Activated naive CD8-positive, alpha-beta T cell treated with anti-CD3 and anti-CD28 coated beads for 36 hours (primary cell): ENCODE results near the gene ANKH. TPM values are rescaled to one million over a fixed set of nuclear protein-coding genes. Genes with fewer than 3 reads are reported as not detected.
A peak's percentile ranks its signal among the peaks of the same experiment; 100 is the strongest.

ENCODE experiments used
- DNase-seq: peaks from one replicate; pipeline ENCODE4 v3.0.0; 2021
- H3K27ac Mint-ChIP-seq: one replicate; pipeline ENCODE4 v1.8.0; 2022; ENCODE audit warnings: mild to moderate bottlenecking, moderate library complexity, mixed read lengths
- H3K27me3 Mint-ChIP-seq: one replicate; pipeline ENCODE4 v1.8.0; 2022; ENCODE audit warnings: mild to moderate bottlenecking, mixed read lengths
- H3K36me3 Mint-ChIP-seq: one replicate; pipeline ENCODE4 v1.8.0; 2021; ENCODE audit warnings: mild to moderate bottlenecking, mixed read lengths
- H3K4me1 Mint-ChIP-seq: one replicate; pipeline ENCODE4 v1.8.0; 2021; ENCODE audit warnings: mixed read lengths
- H3K4me3 Mint-ChIP-seq: one replicate; pipeline ENCODE4 v1.8.0; 2022; ENCODE audit warnings: mild to moderate bottlenecking, moderate library complexity, mixed read lengths
- H3K9me3 Mint-ChIP-seq: one replicate; pipeline ENCODE4 v1.8.0; 2022; ENCODE audit warnings: mixed read lengths
- total RNA-seq, 2 experiments: library from RNA; stranded (reverse); gene quantifications; one replicate each; pipeline ENCODE4 v1.2.3, GENCODE V29; 2021

Gene ANKH
- total RNA-seq, 2 experiments from 2014 or later = 82.5 to 84.6 TPM

- no peak for DNase-seq
- Mint-ChIP-seq H3K36me3 (peaks cover 49% of the 10 kb centered on the region), H3K27ac (no peak overlapping the region), H3K4me3 (no peak overlapping the region), H3K9me3 (no peaks in the 10 kb centered on the region), H3K27me3 (no peaks in the 10 kb centered on the region), H3K4me1 (peaks cover 22% of the 10 kb centered on the region)
These were observed 174.7 kb downstream of the ANKH start for GRCh38 chr5:14696851-14697250.

GRCh38 chr5:14696057-14696456 lies 175.5 kb downstream of the ANKH start:
- Mint-ChIP-seq H3K4me1 (peaks cover 15% of the 10 kb centered on the region), H3K27ac (no peak overlapping the region), H3K4me3 (no peak overlapping the region), H3K36me3 (peaks cover 46% of the 10 kb centered on the region), H3K27me3 (no peaks in the 10 kb centered on the region), H3K9me3 (no peaks in the 10 kb centered on the region)
- DNase-seq = no peak

GRCh38 chr5:14695152-14695551 lies 176.4 kb downstream of the ANKH start:
- H3K27ac Mint-ChIP-seq = no peak overlapping the region
- no peak overlapping the region for H3K4me3 Mint-ChIP-seq
- peaks cover 10% of the 10 kb centered on the region for H3K4me1 Mint-ChIP-seq
- H3K36me3 Mint-ChIP-seq = peaks cover 51% of the 10 kb centered on the region
- no peaks in the 10 kb centered on the region for H3K9me3 Mint-ChIP-seq
- DNase-seq = no peak
- no peaks in the 10 kb centered on the region for H3K27me3 Mint-ChIP-seq

DNA sequence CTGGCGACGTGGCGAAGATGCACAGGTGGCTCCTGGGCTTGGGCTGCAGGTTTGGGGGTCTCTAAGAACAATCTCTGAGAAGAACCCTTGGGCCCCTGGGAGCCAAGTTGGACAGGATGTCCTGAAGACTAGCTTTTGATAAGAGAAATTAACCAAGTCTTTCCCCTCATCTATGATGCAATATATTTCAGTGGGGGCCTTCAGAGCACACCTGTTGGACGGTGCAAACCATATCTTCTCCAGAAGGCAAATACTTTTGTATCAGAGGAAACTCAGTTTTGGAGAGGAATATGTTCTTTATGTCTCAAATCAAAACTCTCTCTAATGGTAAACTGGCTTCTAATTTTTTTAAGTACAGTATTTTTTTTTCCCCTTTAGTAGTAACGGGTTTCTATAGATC lies 178.5 kb downstream of the ANKH start:
- Mint-ChIP-seq H3K4me1 (peaks cover 2% of the 10 kb centered on the region), H3K4me3 (no peak overlapping the region), H3K9me3 (peaks cover 5% of the 10 kb centered on the region), H3K27ac (no peak overlapping the region), H3K27me3 (no peaks in the 10 kb centered on the region), H3K36me3 (peaks cover 53% of the 10 kb centered on the region)
- no peak for DNase-seq

- no peak overlapping the region for H3K4me3 Mint-ChIP-seq
- peaks cover 24% of the 10 kb centered on the region for H3K4me1 Mint-ChIP-seq
- H3K27me3 Mint-ChIP-seq = no peaks in the 10 kb centered on the region
- no peak overlapping the region for H3K27ac Mint-ChIP-seq
- H3K36me3 Mint-ChIP-seq = peaks cover 47% of the 10 kb centered on the region
- DNase-seq = no peak
- peaks cover 5% of the 10 kb centered on the region for H3K9me3 Mint-ChIP-seq
These were observed 184.4 kb downstream of the ANKH start for GRCh38 chr5:14687023-14687665.

DNA sequence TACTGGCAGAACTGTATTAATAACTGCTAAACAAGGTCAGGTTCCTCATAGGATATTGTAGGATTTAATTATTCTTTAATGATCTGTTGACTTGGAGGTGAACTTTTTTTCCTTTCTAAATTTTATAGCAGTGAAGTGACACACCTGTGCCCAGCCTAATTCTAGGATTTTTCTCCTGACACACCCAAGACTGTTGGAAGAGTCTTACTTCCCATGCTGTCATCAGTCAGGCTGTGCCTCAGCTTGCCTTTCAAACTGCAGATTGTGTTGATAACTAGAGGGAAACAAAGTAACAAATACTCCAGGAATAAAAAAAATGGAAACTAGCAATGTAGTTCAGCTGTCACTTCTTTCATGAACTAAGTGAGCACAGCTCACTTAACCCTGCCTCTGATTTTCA lies 185.1 kb downstream of the ANKH start:
- H3K27ac Mint-ChIP-seq = no peak overlapping the region
- peaks cover 5% of the 10 kb centered on the region for H3K9me3 Mint-ChIP-seq
- no peak for DNase-seq
- H3K4me1 Mint-ChIP-seq = peaks cover 24% of the 10 kb centered on the region
- H3K36me3 Mint-ChIP-seq = peaks cover 51% of the 10 kb centered on the region
- no peak overlapping the region for H3K4me3 Mint-ChIP-seq
- H3K27me3 Mint-ChIP-seq = no peaks in the 10 kb centered on the region

DNA sequence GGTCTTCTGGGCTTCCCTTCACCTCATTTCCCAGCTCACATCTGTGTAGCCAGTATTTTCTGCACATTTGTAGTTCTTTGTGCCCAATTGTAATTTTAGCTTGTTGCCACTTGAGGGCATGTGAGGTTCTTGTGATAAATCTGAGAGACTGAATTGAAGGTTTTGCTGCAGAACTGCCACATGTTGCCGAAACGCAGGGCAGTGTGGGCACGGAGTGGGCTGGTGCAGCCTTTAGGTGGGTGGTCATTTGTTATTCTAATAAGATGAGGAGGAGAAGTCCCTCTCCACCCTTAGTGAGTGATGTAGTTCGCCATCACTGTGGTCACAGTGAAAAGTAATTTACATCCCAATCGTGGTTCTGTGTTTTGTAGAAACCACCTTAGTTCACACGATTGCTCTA lies 185.8 kb downstream of the ANKH start:
- H3K27ac Mint-ChIP-seq = peak overlapping the region; percentile 76
- DNase-seq = peak; percentile 62
- peaks cover 5% of the 10 kb centered on the region for H3K9me3 Mint-ChIP-seq
- no peak overlapping the region for H3K4me3 Mint-ChIP-seq
- no peaks in the 10 kb centered on the region for H3K27me3 Mint-ChIP-seq
- peaks cover 24% of the 10 kb centered on the region for H3K4me1 Mint-ChIP-seq
- peaks cover 45% of the 10 kb centered on the region for H3K36me3 Mint-ChIP-seq

- H3K27ac Mint-ChIP-seq = peak overlapping the region; percentile 67
- H3K36me3 Mint-ChIP-seq = peaks cover 40% of the 10 kb centered on the region
- no peak for DNase-seq
- H3K27me3 Mint-ChIP-seq = no peaks in the 10 kb centered on the region
- peaks cover 3% of the 10 kb centered on the region for H3K9me3 Mint-ChIP-seq
- H3K4me1 Mint-ChIP-seq = peaks cover 29% of the 10 kb centered on the region
- H3K4me3 Mint-ChIP-seq = no peak overlapping the region
These were observed 186.8 kb downstream of the ANKH start for GRCh38 chr5:14684757-14685156.

GRCh38 chr5:14683906-14684455 lies 187.6 kb downstream of the ANKH start:
- no peak for DNase-seq
- Mint-ChIP-seq H3K4me1 (peaks cover 29% of the 10 kb centered on the region), H3K4me3 (no peak overlapping the region), H3K27ac (peak overlapping the region; percentile 26), H3K27me3 (no peaks in the 10 kb centered on the region), H3K36me3 (peaks cover 35% of the 10 kb centered on the region), H3K9me3 (no peaks in the 10 kb centered on the region)

- Mint-ChIP-seq H3K4me3 (no peak overlapping the region), H3K4me1 (peaks cover 41% of the 10 kb centered on the region), H3K27ac (no peak overlapping the region), H3K9me3 (no peaks in the 10 kb centered on the region), H3K27me3 (no peaks in the 10 kb centered on the region), H3K36me3 (peaks cover 33% of the 10 kb centered on the region)
- DNase-seq = no peak
These were observed 190.3 kb downstream of the ANKH start for GRCh38 chr5:14681236-14681752.

DNA sequence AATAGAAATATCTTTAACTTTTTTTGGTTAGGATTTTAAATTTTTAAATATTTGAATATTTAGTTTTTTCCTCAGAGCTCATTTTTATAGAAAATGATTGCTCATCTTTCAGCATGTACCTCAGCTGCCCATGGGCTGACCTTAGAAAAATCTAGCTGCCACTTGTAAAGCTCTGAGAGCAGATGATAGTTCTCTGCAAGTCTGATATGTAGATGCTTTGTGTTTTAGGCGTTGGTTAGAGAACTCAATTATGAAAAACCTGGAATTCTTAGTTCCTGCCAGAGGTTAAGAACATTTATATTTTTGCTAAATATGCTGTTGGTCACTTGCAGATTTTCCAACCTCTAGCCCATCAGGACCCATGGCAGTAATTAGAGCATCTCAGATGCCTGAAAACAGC lies 192.0 kb downstream of the ANKH start:
- no peak overlapping the region for H3K27ac Mint-ChIP-seq
- H3K4me1 Mint-ChIP-seq = peaks cover 45% of the 10 kb centered on the region
- peaks cover 45% of the 10 kb centered on the region for H3K36me3 Mint-ChIP-seq

DNA sequence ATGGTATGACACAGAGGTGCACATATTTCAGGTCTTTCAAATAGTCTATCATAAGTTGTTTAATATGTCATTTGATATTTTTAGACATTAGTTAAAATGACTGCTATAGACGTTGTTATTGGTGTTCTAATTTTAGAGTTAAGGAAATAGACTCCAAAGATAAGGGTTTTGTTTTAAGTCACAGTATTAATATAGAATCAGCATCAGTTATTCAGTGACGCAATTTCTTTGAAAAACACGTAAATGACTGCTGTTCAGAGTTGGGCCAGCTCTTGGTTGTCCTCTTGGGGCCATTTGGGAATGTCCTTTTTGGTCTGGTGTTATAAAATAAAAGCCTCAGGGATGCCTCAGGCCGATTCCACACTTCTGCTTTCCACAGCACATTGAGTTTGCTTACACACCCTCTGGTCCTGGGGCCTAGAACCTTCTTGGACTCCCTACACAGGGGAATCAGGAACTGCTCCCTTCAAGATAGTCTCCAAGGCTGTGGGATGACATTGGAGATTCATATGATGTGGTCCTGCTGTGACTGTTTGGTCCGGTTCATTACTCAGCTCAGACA lies 192.7 kb downstream of the ANKH start:
- no peak for DNase-seq
- no peak overlapping the region for H3K4me3 Mint-ChIP-seq
- H3K9me3 Mint-ChIP-seq = no peaks in the 10 kb centered on the region
- H3K36me3 Mint-ChIP-seq = peaks cover 51% of the 10 kb centered on the region
- H3K27ac Mint-ChIP-seq = peak overlapping the region; percentile 35
- H3K4me1 Mint-ChIP-seq = peaks cover 48% of the 10 kb centered on the region
- no peaks in the 10 kb centered on the region for H3K27me3 Mint-ChIP-seq

More for the DNA sequence above, 192.0 kb downstream of the ANKH start:
- no peak for DNase-seq
- Mint-ChIP-seq H3K4me3 (no peak overlapping the region), H3K27me3 (no peaks in the 10 kb centered on the region), H3K9me3 (no peaks in the 10 kb centered on the region)

- peak; percentile 35 for DNase-seq
- H3K27ac Mint-ChIP-seq = peak overlapping the region; percentile 91
- H3K27me3 Mint-ChIP-seq = no peaks in the 10 kb centered on the region
- no peaks in the 10 kb centered on the region for H3K9me3 Mint-ChIP-seq
- H3K4me1 Mint-ChIP-seq = peaks cover 68% of the 10 kb centered on the region
- peak overlapping the region; percentile 56 for H3K4me3 Mint-ChIP-seq
- peaks cover 61% of the 10 kb centered on the region for H3K36me3 Mint-ChIP-seq
These were observed 195.3 kb downstream of the ANKH start for GRCh38 chr5:14676320-14676719.

DNA sequence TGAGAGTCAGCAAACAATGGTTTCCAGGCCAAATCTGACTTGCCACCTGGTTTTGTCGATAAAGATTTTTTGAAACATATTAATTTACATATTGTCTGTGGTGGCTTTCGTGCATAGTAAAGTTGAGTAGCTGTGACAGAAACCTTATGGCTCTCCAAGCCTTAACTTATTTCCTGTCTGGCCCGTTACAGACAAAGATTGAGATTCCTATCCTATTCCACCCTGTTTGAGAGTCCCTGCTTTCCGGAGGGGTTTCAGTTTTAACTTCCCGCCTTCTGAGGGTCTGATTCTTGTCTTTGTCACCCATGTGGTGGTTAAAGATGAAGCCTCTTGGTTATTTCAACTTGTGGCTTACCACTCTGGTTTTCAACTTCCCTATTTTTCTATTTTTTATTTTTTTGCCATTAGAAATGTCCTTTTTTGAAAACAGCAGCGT lies 195.7 kb downstream of the ANKH start:
- peaks cover 65% of the 10 kb centered on the region for H3K36me3 Mint-ChIP-seq
- peak overlapping the region; percentile 56 for H3K4me3 Mint-ChIP-seq
- no peaks in the 10 kb centered on the region for H3K27me3 Mint-ChIP-seq
- no peak for DNase-seq
- peaks cover 72% of the 10 kb centered on the region for H3K4me1 Mint-ChIP-seq
- H3K27ac Mint-ChIP-seq = peak overlapping the region; percentile 91
- H3K9me3 Mint-ChIP-seq = no peaks in the 10 kb centered on the region

GRCh38 chr5:14674983-14675854 lies 196.4 kb downstream of the ANKH start:
- peaks cover 72% of the 10 kb centered on the region for H3K4me1 Mint-ChIP-seq
- H3K27ac Mint-ChIP-seq = peak overlapping the region; percentile 91
- H3K4me3 Mint-ChIP-seq = peak overlapping the region; percentile 56
- no peak for DNase-seq
- H3K9me3 Mint-ChIP-seq = no peaks in the 10 kb centered on the region
- H3K27me3 Mint-ChIP-seq = no peaks in the 10 kb centered on the region
- peaks cover 62% of the 10 kb centered on the region for H3K36me3 Mint-ChIP-seq
